ENCODE data around the gene ZC3H10. TPM values are rescaled to one million over a fixed set of nuclear protein-coding genes. Genes with fewer than 3 reads are reported as not detected.

The ZC3H10 gene
- total and polyA plus RNA-seq, 2 of the 13 experiments (the other 11 are each of a cell fraction or from before 2014, with no cell fraction given): 0.70 to 2.3 TPM

GRCh38 chr12:56152132-56152755 lies 34.2 kb downstream of the ZC3H10 start, which contains the start of gene MYL6B (continued):
- TF ChIP-seq ATRX (CRISPR knock-in tag; IDR thresholded peaks at IDR 0.05; ENCODE audit: borderline replicate concordance) (no peak), CEBPZ (IDR thresholded peaks at IDR 0.05; ENCODE audit: low read length) (no peak), ZNF710 (CRISPR knock-in tag; IDR thresholded peaks at IDR 0.05; ENCODE audit: borderline replicate concordance) (no peak), CREM (IDR thresholded peaks at IDR 0.05) (peak; percentile 86), CREM (CRISPR knock-in tag; IDR thresholded peaks at IDR 0.05) (no peak), EP300 (IDR thresholded peaks at IDR 0.05; ENCODE audit: low read depth in 2 of 2, low read length in 2 of 2) (peak; percentile 29 to 30; a peak in 2 of 4 replicates), EP300 (CRISPR knock-in tag; IDR thresholded peaks at IDR 0.05; ENCODE audit: borderline replicate concordance) (no peak), TSC22D2 (CRISPR knock-in tag; IDR thresholded peaks at IDR 0.05; ENCODE audit: borderline replicate concordance) (0 out of 2 replicates have a peak, but pooled peaks have one; percentile 27), ZBTB4 (CRISPR knock-in tag; IDR thresholded peaks at IDR 0.05; ENCODE audit: borderline replicate concordance) (no peak), ZNF224 (CRISPR knock-in tag; IDR thresholded peaks at IDR 0.05) (no peak), FOXP4 (CRISPR knock-in tag; IDR thresholded peaks at IDR 0.05) (peak; percentile 72), ZNF17 (CRISPR knock-in tag; IDR thresholded peaks at IDR 0.05) (no peak), ZNF382 (CRISPR knock-in tag; IDR thresholded peaks at IDR 0.05; ENCODE audit: borderline replicate concordance) (no peak), ZNF180 (CRISPR knock-in tag; IDR thresholded peaks at IDR 0.05; ENCODE audit: borderline replicate concordance, low read depth) (no peak), ZNF652 (CRISPR knock-in tag; IDR thresholded peaks at IDR 0.05; ENCODE audit: borderline replicate concordance, low read depth) (peak; percentile 99), ZNF24 (IDR thresholded peaks at IDR 0.05) (no peak), RFX3 (CRISPR knock-in tag; IDR thresholded peaks at IDR 0.05) (no peak), MYPOP (CRISPR knock-in tag; IDR thresholded peaks at IDR 0.05) (no peak; the same call in 1 of the 2 replicates)

Data from HepG2 (cell line).